GM20431 (cell line): ENCODE data around the gene GNAT1.
"Not testable (repeated sequence)": the region's sequence is repeated elsewhere in the genome, so short reads cannot be mapped to it uniquely, and the experiment has no call there.

Source experiments
- in situ Hi-C: fragments of 300-500 bp; cut with MseI, MboI; formaldehyde crosslinking; loops from one replicate; pipeline ENCODE4 v1.15.0; 2020; ENCODE audit warnings: low sequenced_read_pairs; ENCODE audit not compliant: unreplicated experiment

GNAT1 gene

GRCh38 chr3:50237133-50237651 lies 45.8 kb downstream of the GNAT1 start:
- in situ Hi-C loops: no loop called here

- in situ Hi-C loops: no loop called here
Observed at GRCh38 chr3:50237754-50238548, 46.5 kb downstream of the GNAT1 start.

GRCh38 chr3:50238549-50239026 lies 47.2 kb downstream of the GNAT1 start:
- in situ Hi-C loops: no loop called here

GRCh38 chr3:50239649-50240048 lies 48.2 kb downstream of the GNAT1 start:
- in situ Hi-C loops: no loop called here

- in situ Hi-C loops: no loop called here
Observed at GRCh38 chr3:50241163-50241562, 49.8 kb downstream of the GNAT1 start.

- in situ Hi-C loops: no loop called here
Observed at GRCh38 chr3:50241713-50242380, 50.4 kb downstream of the GNAT1 start.

GRCh38 chr3:50242381-50242770 lies 51.0 kb downstream of the GNAT1 start:
- in situ Hi-C loops: no loop called here

GRCh38 chr3:50242851-50243542 lies 51.6 kb downstream of the GNAT1 start:
- in situ Hi-C loops: no loop called here

- in situ Hi-C loops: no loop called here
Observed at GRCh38 chr3:50243543-50243895, 52.1 kb downstream of the GNAT1 start.

GRCh38 chr3:50244813-50245212 lies 53.4 kb downstream of the GNAT1 start:
- in situ Hi-C loops: not testable (repeated sequence)

GRCh38 chr3:50245251-50245745 lies 53.9 kb downstream of the GNAT1 start:
- in situ Hi-C loops: no loop called here

- in situ Hi-C loops: no loop called here
Observed at GRCh38 chr3:50245831-50246516, 54.6 kb downstream of the GNAT1 start.

GRCh38 chr3:50246517-50246954 lies 55.1 kb downstream of the GNAT1 start:
- in situ Hi-C loops: no loop called here
